ENCODE measurements around the gene LRFN2. TPM values are rescaled to one million over a fixed set of nuclear protein-coding genes. Genes with fewer than 3 reads are reported as not detected.

Gene LRFN2
- total RNA-seq, 2 experiments from 2014 or later: 0.08 TPM; not detected in 1

DNA sequence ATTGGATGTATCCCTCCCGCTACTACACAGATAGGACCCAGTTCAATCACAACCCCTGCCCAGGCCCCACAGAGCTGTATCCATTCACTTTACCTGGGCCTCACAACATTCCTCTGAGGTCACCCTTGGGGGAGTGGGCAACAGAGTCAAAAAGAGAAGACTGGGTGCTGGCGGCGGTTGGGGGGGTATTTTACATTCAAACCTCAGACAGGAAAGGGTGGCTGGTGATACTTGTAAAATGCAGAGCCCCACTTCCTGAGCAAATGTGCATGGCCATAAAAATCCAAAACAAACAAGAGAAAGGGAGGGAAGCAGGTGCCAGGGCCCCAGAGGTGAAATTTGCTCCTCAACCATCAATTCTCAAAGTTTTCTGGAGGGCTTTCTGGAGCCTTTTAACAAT, 3.5 kb downstream of the LRFN2 start:
- peaks cover 38% of the 10 kb centered on the region for H3K27me3 Mint-ChIP-seq
- ChIA-PET CTCF (interaction anchor here (1.4 kb wide), 1 partner anchor 255 kb away, joined by 3 read pairs; no protein-coding TSS in a partner anchor), POLR2A (no interaction called here)
- peaks cover 10% of the 10 kb centered on the region for H3K4me1 Mint-ChIP-seq
- no peak overlapping the region for H3K27ac Mint-ChIP-seq
- no peaks in the 10 kb centered on the region for H3K36me3 Mint-ChIP-seq (ENCODE audit: low read depth)
- H3K9me3 Mint-ChIP-seq: no peaks in the 10 kb centered on the region
- H3K4me3 Mint-ChIP-seq: no peak overlapping the region
- no peak for DNase-seq

- Mint-ChIP-seq H3K27ac (no peak overlapping the region), H3K9me3 (no peaks in the 10 kb centered on the region), H3K36me3 (ENCODE audit: low read depth) (no peaks in the 10 kb centered on the region), H3K4me1 (peaks cover 10% of the 10 kb centered on the region), H3K4me3 (no peak overlapping the region), H3K27me3 (peaks cover 31% of the 10 kb centered on the region)
- ChIA-PET POLR2A (no interaction called here), CTCF (interaction anchor here (1.4 kb wide), 1 partner anchor 255 kb away, joined by 3 read pairs; no protein-coding TSS in a partner anchor)
- DNase-seq: no peak
These were observed 4.3 kb downstream of the LRFN2 start for GRCh38 chr6:40582892-40583291.

DNA sequence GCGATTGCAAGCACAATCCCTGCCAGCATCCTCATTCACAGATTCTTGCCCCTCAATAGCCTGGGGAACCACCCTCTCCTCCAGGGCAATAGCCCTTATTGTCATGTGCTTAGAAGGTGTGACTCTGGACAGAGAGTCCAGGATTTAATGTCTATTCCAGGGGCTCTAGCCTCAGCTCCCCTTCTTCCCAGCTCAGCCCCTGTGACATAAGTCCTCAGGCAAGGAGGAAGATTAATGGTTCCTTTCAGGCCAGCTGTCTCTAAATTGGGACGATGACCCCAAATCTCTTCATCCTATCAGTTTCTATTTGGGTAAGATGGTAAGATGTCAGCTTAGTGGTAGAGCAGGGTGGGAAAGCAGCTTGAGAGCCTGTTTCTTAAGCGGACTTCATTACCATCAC, 8.1 kb downstream of the LRFN2 start:
- Mint-ChIP-seq H3K4me1 (peaks cover 6% of the 10 kb centered on the region), H3K27me3 (peaks cover 4% of the 10 kb centered on the region), H3K36me3 (ENCODE audit: low read depth) (no peaks in the 10 kb centered on the region), H3K4me3 (no peak overlapping the region), H3K9me3 (no peaks in the 10 kb centered on the region), H3K27ac (no peak overlapping the region)
- POLR2A ChIA-PET: no interaction called here
- CTCF ChIA-PET: interaction anchor here (1.7 kb wide), 1 partner anchor 10 kb away, joined by 4 read pairs; no protein-coding TSS in a partner anchor
- no peak for DNase-seq

- no peak overlapping the region for H3K4me3 Mint-ChIP-seq
- H3K9me3 Mint-ChIP-seq: no peaks in the 10 kb centered on the region
These were observed 9.5 kb downstream of the LRFN2 start for GRCh38 chr6:40577672-40578071.

GRCh38 chr6:40573221-40573620, 13.9 kb downstream of the LRFN2 start:
- CTCF ChIA-PET: interaction anchor here (1.0 kb wide), 1 partner anchor 14 kb away, joined by 4 read pairs; the partner anchor contains the start of gene LRFN2
- Mint-ChIP-seq H3K36me3 (ENCODE audit: low read depth) (no peaks in the 10 kb centered on the region), H3K4me3 (no peak overlapping the region), H3K9me3 (no peaks in the 10 kb centered on the region), H3K27me3 (no peaks in the 10 kb centered on the region), H3K27ac (no peak overlapping the region), H3K4me1 (no peaks in the 10 kb centered on the region)
- no peak for DNase-seq
- POLR2A ChIA-PET: no interaction called here

More at GRCh38 chr6:40577672-40578071, 9.5 kb downstream of the LRFN2 start:
- POLR2A ChIA-PET: no interaction called here
- no peak for DNase-seq
- H3K27me3 Mint-ChIP-seq: no peaks in the 10 kb centered on the region
- no peaks in the 10 kb centered on the region for H3K36me3 Mint-ChIP-seq (ENCODE audit: low read depth)
- CTCF ChIA-PET: no interaction called here
- no peaks in the 10 kb centered on the region for H3K4me1 Mint-ChIP-seq
- no peak overlapping the region for H3K27ac Mint-ChIP-seq

DNA sequence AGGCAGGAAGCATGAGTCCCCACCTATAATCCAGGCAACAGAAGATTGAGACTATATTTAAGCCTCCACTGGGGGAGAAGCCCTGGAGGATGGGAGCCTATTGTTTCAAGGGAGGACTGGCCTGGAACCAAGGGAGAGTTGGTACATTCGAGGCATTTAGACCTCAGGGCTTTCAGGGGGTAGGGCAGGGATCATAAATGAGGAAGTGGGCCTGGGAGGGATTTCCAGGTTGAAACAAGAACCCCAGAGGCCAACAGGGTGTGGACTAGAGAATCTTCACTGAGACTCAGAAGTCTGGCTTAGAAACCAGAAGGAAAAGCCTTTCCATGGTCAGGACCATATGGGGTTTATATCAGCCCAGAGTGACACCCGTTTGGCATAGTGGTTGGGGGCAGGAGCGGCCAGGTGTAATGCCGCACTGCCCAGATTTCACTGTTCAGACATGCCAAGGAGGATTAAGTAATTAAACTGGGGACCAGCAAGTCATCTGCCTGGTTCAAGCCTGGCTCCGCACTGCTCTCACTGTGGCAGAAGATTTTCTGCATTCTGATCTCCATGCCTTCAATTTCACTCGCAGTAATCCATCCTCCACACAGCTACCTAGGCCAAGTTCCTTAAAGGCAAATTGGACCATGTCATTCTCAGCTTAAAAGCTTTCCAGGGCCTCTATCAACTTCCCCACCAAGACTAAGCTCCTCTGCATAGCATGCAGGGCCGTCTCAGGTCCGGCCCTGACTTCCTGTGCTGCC, 17.8 kb downstream of the LRFN2 start:
- H3K27me3 Mint-ChIP-seq: peaks cover 5% of the 10 kb centered on the region
- POLR2A ChIA-PET: no interaction called here
- no peak overlapping the region for H3K27ac Mint-ChIP-seq
- DNase-seq: no peak
- no peak overlapping the region for H3K4me3 Mint-ChIP-seq
- CTCF ChIA-PET: no interaction called here
- no peaks in the 10 kb centered on the region for H3K4me1 Mint-ChIP-seq
- no peaks in the 10 kb centered on the region for H3K36me3 Mint-ChIP-seq (ENCODE audit: low read depth)
- peaks cover 3% of the 10 kb centered on the region for H3K9me3 Mint-ChIP-seq

DNA sequence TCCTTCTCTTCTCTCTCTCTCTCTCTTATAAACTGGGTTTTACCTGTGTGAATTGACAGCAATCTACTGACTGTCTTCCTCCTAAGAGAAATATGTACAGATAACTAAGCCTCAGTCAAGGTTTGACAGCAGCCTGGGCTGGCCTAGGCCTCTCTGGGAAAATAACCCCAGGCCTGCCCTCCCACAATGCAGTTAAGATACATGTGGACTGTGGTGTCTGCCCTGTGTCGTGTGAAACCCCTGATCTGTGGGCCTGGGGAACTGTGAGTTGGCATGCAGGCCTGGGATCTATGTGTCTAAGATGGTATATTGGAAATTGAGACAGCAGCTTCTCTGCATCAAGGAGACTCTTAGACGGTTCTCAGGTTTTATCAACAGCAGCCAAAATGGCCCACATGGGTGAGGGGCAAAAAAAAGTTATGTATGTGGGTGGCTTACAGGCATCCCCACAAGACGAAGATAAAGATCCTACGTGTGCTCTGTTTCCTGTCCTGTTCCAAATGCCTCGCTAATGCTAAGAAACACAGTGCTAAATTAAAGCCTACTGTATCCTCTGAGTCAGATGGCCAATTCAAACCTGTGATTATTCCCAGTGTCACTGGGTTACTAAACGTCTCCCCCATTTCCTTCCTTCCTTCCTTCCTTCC, 19.0 kb downstream of the LRFN2 start:
- Mint-ChIP-seq H3K4me3 (no peak overlapping the region), H3K4me1 (no peaks in the 10 kb centered on the region), H3K9me3 (peaks cover 3% of the 10 kb centered on the region), H3K27ac (no peak overlapping the region), H3K36me3 (ENCODE audit: low read depth) (no peaks in the 10 kb centered on the region), H3K27me3 (peaks cover 5% of the 10 kb centered on the region)
- DNase-seq: no peak
- ChIA-PET CTCF (no interaction called here), POLR2A (no interaction called here)

GRCh38 chr6:40563111-40563510, 24.1 kb downstream of the LRFN2 start:
- DNase-seq: no peak
- ChIA-PET POLR2A (no interaction called here), CTCF (no interaction called here)
- Mint-ChIP-seq H3K4me3 (no peak overlapping the region), H3K36me3 (ENCODE audit: low read depth) (no peaks in the 10 kb centered on the region), H3K4me1 (no peaks in the 10 kb centered on the region), H3K27ac (no peak overlapping the region), H3K27me3 (peaks cover 5% of the 10 kb centered on the region), H3K9me3 (peaks cover 3% of the 10 kb centered on the region)

DNA sequence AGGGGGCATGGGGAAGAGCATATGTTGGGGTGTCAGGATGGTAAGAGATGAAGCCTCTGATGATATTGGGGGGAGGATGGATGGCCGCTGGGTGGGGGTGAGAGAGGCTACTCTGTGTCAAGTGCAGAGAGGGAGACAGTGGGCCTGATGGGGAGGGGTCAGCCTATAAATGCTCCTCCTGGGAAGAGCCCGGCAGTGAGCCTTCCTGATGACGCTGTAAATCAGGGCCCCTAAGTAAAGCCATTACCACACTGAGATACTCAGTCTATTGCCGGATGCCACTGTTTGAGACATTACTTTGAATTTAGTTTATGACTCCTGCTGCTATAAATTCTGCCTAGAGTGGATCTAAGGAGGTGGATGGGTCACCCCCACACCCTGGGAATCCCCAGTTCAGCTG, 28.1 kb downstream of the LRFN2 start:
- no peak for DNase-seq
- Mint-ChIP-seq H3K27me3 (peaks cover 2% of the 10 kb centered on the region), H3K4me1 (no peaks in the 10 kb centered on the region), H3K9me3 (no peaks in the 10 kb centered on the region), H3K4me3 (no peak overlapping the region), H3K27ac (no peak overlapping the region), H3K36me3 (ENCODE audit: low read depth) (no peaks in the 10 kb centered on the region)
- POLR2A ChIA-PET: no interaction called here
- CTCF ChIA-PET: no interaction called here

DNA sequence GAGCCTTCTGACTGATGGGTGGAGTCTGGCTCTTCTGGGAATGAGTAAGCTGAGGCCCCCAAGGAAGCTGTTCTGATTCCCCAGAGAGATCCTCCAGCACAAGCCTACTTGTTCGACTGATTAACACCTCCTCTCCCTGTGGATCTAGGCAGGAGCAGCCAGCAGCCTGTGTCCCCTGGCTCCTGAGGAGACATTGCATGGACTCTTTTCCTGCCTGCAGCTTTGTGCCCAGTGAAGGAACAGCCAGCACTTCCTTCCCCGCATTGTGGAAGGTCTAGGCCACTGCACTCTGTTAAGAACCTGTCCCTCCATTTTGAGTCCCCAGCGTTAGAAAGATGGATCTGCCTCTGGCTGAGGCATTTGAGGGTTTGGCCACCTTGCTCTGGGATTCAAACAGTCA, 29.1 kb downstream of the LRFN2 start:
- CTCF ChIA-PET: no interaction called here

DNA sequence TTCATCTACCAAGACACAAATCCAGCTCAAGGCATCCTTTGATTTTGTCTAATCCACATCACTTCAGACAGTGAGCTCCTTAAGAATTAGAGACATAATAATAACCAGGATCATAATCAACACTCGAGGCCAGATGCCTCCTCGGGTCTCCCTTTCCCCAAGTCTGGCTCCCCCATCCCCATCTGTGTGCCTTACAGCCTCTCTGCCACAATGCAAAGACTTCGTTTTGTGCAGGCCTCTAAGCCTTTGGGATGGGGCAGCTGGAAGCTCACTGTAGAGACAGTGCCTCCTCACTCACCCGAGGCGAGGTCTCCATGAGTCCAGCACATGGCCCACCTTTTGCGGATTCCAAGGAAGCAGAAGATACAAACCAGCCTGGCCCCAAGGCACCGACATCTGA, 30.3 kb downstream of the LRFN2 start:
- ChIA-PET CTCF (no interaction called here), POLR2A (no interaction called here)
- H3K4me3 Mint-ChIP-seq: no peak overlapping the region
- H3K36me3 Mint-ChIP-seq (ENCODE audit: low read depth): no peaks in the 10 kb centered on the region
- peaks cover 3% of the 10 kb centered on the region for H3K27me3 Mint-ChIP-seq
- no peaks in the 10 kb centered on the region for H3K9me3 Mint-ChIP-seq
- H3K4me1 Mint-ChIP-seq: no peaks in the 10 kb centered on the region
- DNase-seq: no peak
- no peak overlapping the region for H3K27ac Mint-ChIP-seq

More for the DNA sequence above, 29.1 kb downstream of the LRFN2 start:
- DNase-seq: no peak
- POLR2A ChIA-PET: no interaction called here
- no peak overlapping the region for H3K4me3 Mint-ChIP-seq
- no peaks in the 10 kb centered on the region for H3K36me3 Mint-ChIP-seq (ENCODE audit: low read depth)
- H3K9me3 Mint-ChIP-seq: no peaks in the 10 kb centered on the region
- peaks cover 2% of the 10 kb centered on the region for H3K27me3 Mint-ChIP-seq
- no peaks in the 10 kb centered on the region for H3K4me1 Mint-ChIP-seq
- H3K27ac Mint-ChIP-seq: no peak overlapping the region

GRCh38 chr6:40556023-40556422, 31.1 kb downstream of the LRFN2 start:
- Mint-ChIP-seq H3K27ac (no peak overlapping the region), H3K27me3 (peaks cover 3% of the 10 kb centered on the region), H3K36me3 (ENCODE audit: low read depth) (no peaks in the 10 kb centered on the region), H3K4me1 (no peaks in the 10 kb centered on the region), H3K9me3 (no peaks in the 10 kb centered on the region), H3K4me3 (no peak overlapping the region)
- POLR2A ChIA-PET: no interaction called here
- DNase-seq: no peak
- CTCF ChIA-PET: no interaction called here

- no peak overlapping the region for H3K4me3 Mint-ChIP-seq
- no peak for DNase-seq
- H3K4me1 Mint-ChIP-seq: no peaks in the 10 kb centered on the region
- no peaks in the 10 kb centered on the region for H3K36me3 Mint-ChIP-seq (ENCODE audit: low read depth)
- H3K27ac Mint-ChIP-seq: no peak overlapping the region
- peaks cover 3% of the 10 kb centered on the region for H3K27me3 Mint-ChIP-seq
- no peaks in the 10 kb centered on the region for H3K9me3 Mint-ChIP-seq
- ChIA-PET POLR2A (no interaction called here), CTCF (no interaction called here)
These were observed 32.1 kb downstream of the LRFN2 start for GRCh38 chr6:40555092-40555491.

GRCh38 chr6:40552941-40553340, 34.2 kb downstream of the LRFN2 start:
- Mint-ChIP-seq H3K27ac (no peak overlapping the region), H3K9me3 (no peaks in the 10 kb centered on the region), H3K4me1 (no peaks in the 10 kb centered on the region), H3K36me3 (ENCODE audit: low read depth) (no peaks in the 10 kb centered on the region), H3K4me3 (no peak overlapping the region), H3K27me3 (peaks cover 3% of the 10 kb centered on the region)
- CTCF ChIA-PET: no interaction called here
- no peak for DNase-seq
- POLR2A ChIA-PET: no interaction called here

Measured in activated CD4-positive, alpha-beta memory T cell treated with anti-CD3 and anti-CD28 coated beads, Interleukin-2, amount 10 ng/mL, durations not matched to agents 7 days and 5 days (primary cell).